Measurements from ENCODE around the gene INPP5D. TPM values are rescaled to one million over a fixed set of nuclear protein-coding genes. Genes with fewer than 3 reads are reported as not detected.

Gene INPP5D
- polyA plus RNA-seq, 1 donor (not counting 4 experiments of a cell fraction or from before 2014, with no cell fraction given), result 7.5 TPM

GRCh38 chr2:233092432-233093165, 32.5 kb downstream of the INPP5D start:
- no peak overlapping the region for H3K27ac ChIP-seq (ENCODE audit: control insufficient read depth, insufficient read depth, low read length)
- peaks cover 15% of the 10 kb centered on the region for H3K27me3 ChIP-seq (ENCODE audit: control insufficient read depth, extremely low read depth, insufficient read depth, low read length)
- H4K20me1 ChIP-seq (ENCODE audit: control insufficient read depth, extremely low read depth, insufficient read depth, low read length), result no peaks in the 10 kb centered on the region
- dilution Hi-C loops (cut with MboI; ENCODE audit: extremely low pct_ligation_motif_present, low sequenced_read_pairs), result no loop called here
- no peak overlapping the region for H3K9ac ChIP-seq (ENCODE audit: control insufficient read depth, extremely low read depth, insufficient read depth, low read length)
- no peak overlapping the region for H3K4me3 ChIP-seq (ENCODE audit: control insufficient read depth in 2 of 3, extremely low read depth in 1 of 3, insufficient read depth in 2 of 3, low read depth in 1 of 3, low read length in 3 of 3)
- H3K4me1 ChIP-seq (ENCODE audit: control insufficient read depth, extremely low read depth, insufficient read depth, low read length), result no peaks in the 10 kb centered on the region
- TF ChIP-seq EZH2 (IDR thresholded peaks at IDR 0.05; ENCODE audit: low read length), result no peak
- no peak for TF ChIP-seq CTCF (optimal IDR thresholded peaks at IDR 0.05 in 1 of 3, IDR thresholded peaks at IDR 0.05 in 1 of 3, conservative IDR thresholded peaks at IDR 0.05 in 1 of 3; ENCODE audit: extremely low read depth in 1 of 3, insufficient read depth in 2 of 3, low read length in 3 of 3)
- no peaks in the 10 kb centered on the region for H3K9me3 ChIP-seq (ENCODE audit: control insufficient read depth, low read depth, low read length)
- no peaks in the 10 kb centered on the region for H3K79me2 ChIP-seq (ENCODE audit: control insufficient read depth, insufficient read depth, low read length)
- no peak for DNase-seq (ENCODE audit: low read depth, low spot score)
- no peak for FAIRE-seq
- H3K4me2 ChIP-seq (ENCODE audit: control insufficient read depth, extremely low read depth, insufficient read depth, low read depth, low read length), result no peak overlapping the region
- H2AFZ ChIP-seq (ENCODE audit: control insufficient read depth, low read length), result no peak overlapping the region
- H3K36me3 ChIP-seq (ENCODE audit: control insufficient read depth in 2 of 2, extremely low read depth in 1 of 2, insufficient read depth in 2 of 2, low read length in 2 of 2), result no peaks in the 10 kb centered on the region
- no peaks in the 10 kb centered on the region for H3K9me1 ChIP-seq (ENCODE audit: control insufficient read depth, extremely low read depth, insufficient read depth, low read length)

GRCh38 chr2:233093166-233093448, 33.0 kb downstream of the INPP5D start:
- no peak overlapping the region for H3K4me2 ChIP-seq (ENCODE audit: control insufficient read depth, extremely low read depth, insufficient read depth, low read depth, low read length)
- no peaks in the 10 kb centered on the region for H3K79me2 ChIP-seq (ENCODE audit: control insufficient read depth, insufficient read depth, low read length)
- no peak overlapping the region for H2AFZ ChIP-seq (ENCODE audit: control insufficient read depth, low read length)
- TF ChIP-seq CTCF (optimal IDR thresholded peaks at IDR 0.05 in 1 of 3, IDR thresholded peaks at IDR 0.05 in 1 of 3, conservative IDR thresholded peaks at IDR 0.05 in 1 of 3; ENCODE audit: extremely low read depth in 1 of 3, insufficient read depth in 2 of 3, low read length in 3 of 3) (no peak), EZH2 (IDR thresholded peaks at IDR 0.05; ENCODE audit: low read length) (no peak)
- no peak overlapping the region for H3K9ac ChIP-seq (ENCODE audit: control insufficient read depth, extremely low read depth, insufficient read depth, low read length)
- DNase-seq (ENCODE audit: low read depth, low spot score) (no peak), FAIRE-seq (no peak)
- H3K9me3 ChIP-seq (ENCODE audit: control insufficient read depth, low read depth, low read length), result no peaks in the 10 kb centered on the region
- dilution Hi-C loops (cut with MboI; ENCODE audit: extremely low pct_ligation_motif_present, low sequenced_read_pairs), result no loop called here
- H3K4me3 ChIP-seq (ENCODE audit: control insufficient read depth in 2 of 3, extremely low read depth in 1 of 3, insufficient read depth in 2 of 3, low read depth in 1 of 3, low read length in 3 of 3), result no peak overlapping the region
- no peaks in the 10 kb centered on the region for H3K36me3 ChIP-seq (ENCODE audit: control insufficient read depth in 2 of 2, extremely low read depth in 1 of 2, insufficient read depth in 2 of 2, low read length in 2 of 2)
- no peak overlapping the region for H3K27ac ChIP-seq (ENCODE audit: control insufficient read depth, insufficient read depth, low read length)
- no peaks in the 10 kb centered on the region for H3K9me1 ChIP-seq (ENCODE audit: control insufficient read depth, extremely low read depth, insufficient read depth, low read length)
- H3K27me3 ChIP-seq (ENCODE audit: control insufficient read depth, extremely low read depth, insufficient read depth, low read length), result peaks cover 15% of the 10 kb centered on the region
- no peaks in the 10 kb centered on the region for H3K4me1 ChIP-seq (ENCODE audit: control insufficient read depth, extremely low read depth, insufficient read depth, low read length)
- no peaks in the 10 kb centered on the region for H4K20me1 ChIP-seq (ENCODE audit: control insufficient read depth, extremely low read depth, insufficient read depth, low read length)
